Stimulated activated memory B cell treated with anti-CD40 and anti-IgM and Interleukin-4, amounts not matched to agents 10 μg/mL and 1 μg/mL and 100 μg/mL, for 72 hours (primary cell): Measurements from ENCODE around the gene SLC41A3.

Source experiments
- ATAC-seq: fragments of 150-1000 bp; cut with Tn5 transposase; 2 replicates; pipeline ENCODE4 v1.10.0; 2021
- H3K27ac Mint-ChIP-seq: one replicate; pipeline ENCODE4 v1.8.0; 2022; ENCODE audit warnings: mild to moderate bottlenecking, mixed read lengths
- H3K27me3 Mint-ChIP-seq: one replicate; pipeline ENCODE4 v1.8.0; 2022; ENCODE audit warnings: mixed read lengths
- H3K36me3 Mint-ChIP-seq: one replicate; pipeline ENCODE4 v1.8.0; 2022; ENCODE audit warnings: mixed read lengths
- H3K4me1 Mint-ChIP-seq: one replicate; pipeline ENCODE4 v1.8.0; 2022; ENCODE audit warnings: mixed read lengths
- H3K4me3 Mint-ChIP-seq: one replicate; pipeline ENCODE4 v1.8.0; 2022; ENCODE audit warnings: mild to moderate bottlenecking, moderate library complexity, mixed read lengths
- H3K9me3 Mint-ChIP-seq: one replicate; pipeline ENCODE4 v1.8.0; 2022; ENCODE audit warnings: mixed read lengths

SLC41A3 gene

DNA sequence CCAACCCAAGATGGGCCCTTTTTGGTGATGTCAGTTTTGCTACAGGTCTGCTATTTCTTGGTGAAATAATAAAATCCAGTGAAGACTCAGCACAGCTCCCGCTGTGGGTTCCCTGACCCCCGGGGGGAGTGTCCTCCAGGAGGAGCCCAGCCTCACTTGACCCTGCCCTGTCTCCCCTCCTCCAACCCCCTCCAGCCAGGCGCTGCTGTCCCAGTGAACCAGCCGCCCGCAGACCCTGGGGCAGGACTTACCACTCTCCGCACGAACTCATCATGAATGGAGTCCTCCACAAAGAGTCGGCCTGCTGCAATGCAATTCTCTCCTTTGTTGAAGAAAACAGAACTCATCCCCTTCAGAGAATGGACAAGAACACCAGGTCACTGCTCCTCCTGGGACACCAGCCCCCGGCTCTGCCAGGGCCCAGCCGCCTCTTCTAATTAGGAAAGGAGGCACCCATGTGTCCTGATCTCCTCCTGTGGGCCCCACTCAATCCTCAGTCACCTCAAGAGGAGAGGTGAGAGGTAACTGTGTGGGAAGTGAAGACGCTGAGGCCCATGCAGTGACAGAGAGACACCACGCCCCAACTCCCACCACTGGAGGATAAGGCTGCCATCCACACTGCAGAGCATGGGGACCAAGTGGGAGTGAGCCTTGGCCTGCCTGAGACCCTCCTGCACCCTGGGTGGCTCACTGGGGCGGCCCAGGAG lies 28.8 kb upstream of the SLC41A3 start:
- no peak for ATAC-seq
- Mint-ChIP-seq H3K4me1 (no peaks in the 10 kb centered on the region), H3K4me3 (no peak overlapping the region), H3K27me3 (no peaks in the 10 kb centered on the region), H3K27ac (no peak overlapping the region), H3K9me3 (no peaks in the 10 kb centered on the region), H3K36me3 (no peaks in the 10 kb centered on the region)

DNA sequence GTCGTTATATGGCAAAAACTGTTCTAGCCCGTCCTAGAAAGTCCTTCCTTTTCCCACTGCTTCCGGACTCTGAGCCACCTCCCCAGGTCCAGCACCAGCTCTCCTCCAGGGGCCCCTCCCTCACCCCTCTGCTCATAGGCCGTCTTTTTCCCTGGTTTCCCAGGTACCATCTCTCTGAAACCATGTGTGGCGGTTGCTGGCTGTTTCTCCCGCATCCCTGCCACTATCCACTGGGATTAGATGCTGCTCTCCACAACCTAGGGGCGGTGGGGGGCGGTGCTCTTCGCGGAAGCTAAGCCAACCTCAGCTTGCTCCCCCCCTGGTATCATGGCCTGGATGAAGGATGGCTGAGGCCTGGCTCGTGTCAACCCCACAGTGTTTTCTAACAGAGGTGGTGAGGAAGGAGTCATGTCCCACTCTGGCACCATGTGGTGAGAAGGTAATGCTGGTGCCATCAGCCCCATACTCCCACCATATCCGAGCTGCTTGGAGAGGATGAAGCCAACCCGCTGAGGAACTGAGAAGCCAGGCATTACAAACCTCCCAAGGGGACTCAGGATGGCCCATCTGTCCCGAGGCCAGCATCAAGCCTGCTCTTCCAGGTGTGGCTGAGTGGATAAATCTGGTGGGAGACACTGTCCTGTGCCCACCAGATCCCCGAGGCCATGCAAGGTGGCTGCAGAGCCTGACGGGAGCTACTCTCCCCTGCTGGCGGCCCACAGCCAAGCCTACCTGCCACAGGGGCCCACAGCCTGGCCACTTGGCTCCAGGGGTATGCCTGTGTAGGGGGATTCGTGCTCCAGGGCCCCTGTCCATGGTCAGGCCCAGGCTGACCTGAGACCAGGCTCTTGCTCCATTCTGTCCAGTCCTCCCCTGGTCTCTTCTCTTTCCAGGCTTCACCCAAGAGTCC lies 27.9 kb upstream of the SLC41A3 start:
- Mint-ChIP-seq H3K9me3 (no peaks in the 10 kb centered on the region), H3K27ac (no peak overlapping the region), H3K4me1 (no peaks in the 10 kb centered on the region), H3K27me3 (no peaks in the 10 kb centered on the region), H3K4me3 (no peak overlapping the region), H3K36me3 (no peaks in the 10 kb centered on the region)
- ATAC-seq = no peak

DNA sequence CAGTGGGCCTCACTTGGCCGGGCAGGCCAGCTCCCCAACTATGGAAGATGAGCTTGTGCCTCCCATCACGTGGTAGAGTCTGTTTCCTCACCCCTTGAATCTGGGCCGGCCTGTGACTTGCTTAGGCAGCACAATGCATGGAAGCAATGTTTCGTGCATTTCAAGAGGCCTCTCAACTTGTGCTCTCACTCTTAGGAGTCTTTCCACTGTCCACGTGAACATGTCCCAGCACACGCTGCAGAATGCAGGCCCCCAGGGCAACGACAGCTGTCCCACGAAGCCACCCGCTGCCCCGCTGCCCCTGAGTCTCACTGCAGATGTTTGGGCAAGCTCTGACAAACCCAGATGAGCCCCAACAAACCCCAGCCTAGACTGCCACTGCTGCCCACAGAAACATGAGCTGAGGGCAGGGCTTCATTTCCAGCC lies 27.2 kb upstream of the SLC41A3 start:
- Mint-ChIP-seq H3K4me1 (no peaks in the 10 kb centered on the region), H3K27me3 (no peaks in the 10 kb centered on the region), H3K36me3 (no peaks in the 10 kb centered on the region), H3K4me3 (no peak overlapping the region), H3K27ac (no peak overlapping the region), H3K9me3 (no peaks in the 10 kb centered on the region)
- no peak for ATAC-seq

DNA sequence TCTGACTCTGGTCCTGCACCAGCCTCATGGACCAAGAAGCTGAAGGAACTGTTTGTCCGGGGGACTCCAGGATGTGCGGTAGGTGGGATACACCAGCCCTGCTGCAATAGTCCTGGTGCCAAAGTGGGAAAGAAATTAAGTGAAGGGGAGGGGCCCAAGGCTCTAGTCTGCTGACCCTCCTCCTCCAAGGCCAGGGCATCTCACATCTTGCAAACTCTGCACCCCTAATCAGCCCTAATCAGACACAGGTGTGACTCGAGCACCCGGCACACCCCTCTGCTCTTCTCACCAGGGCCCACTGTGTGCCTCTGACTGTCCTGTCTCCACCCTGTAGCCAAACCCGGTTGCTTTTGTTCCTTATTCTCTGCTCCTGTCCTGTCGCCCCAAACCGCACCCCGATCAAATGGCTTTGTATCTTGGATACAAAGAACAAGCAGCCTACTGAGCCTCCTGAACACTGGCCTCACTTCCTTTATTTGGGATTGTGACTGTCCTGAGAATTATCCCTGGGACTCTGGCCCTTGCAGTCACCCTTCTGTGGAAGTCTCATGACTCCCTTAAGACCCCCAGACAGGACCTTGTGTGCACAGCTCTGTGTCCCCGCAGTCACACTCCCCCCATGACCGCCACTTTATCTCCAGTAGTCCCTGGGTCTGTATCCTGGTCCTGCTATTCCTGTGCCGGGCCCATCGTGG lies 26.7 kb upstream of the SLC41A3 start:
- no peaks in the 10 kb centered on the region for H3K9me3 Mint-ChIP-seq
- no peak overlapping the region for H3K4me3 Mint-ChIP-seq
- no peaks in the 10 kb centered on the region for H3K4me1 Mint-ChIP-seq
- ATAC-seq = no peak
- H3K36me3 Mint-ChIP-seq = no peaks in the 10 kb centered on the region
- H3K27ac Mint-ChIP-seq = no peak overlapping the region
- H3K27me3 Mint-ChIP-seq = no peaks in the 10 kb centered on the region

DNA sequence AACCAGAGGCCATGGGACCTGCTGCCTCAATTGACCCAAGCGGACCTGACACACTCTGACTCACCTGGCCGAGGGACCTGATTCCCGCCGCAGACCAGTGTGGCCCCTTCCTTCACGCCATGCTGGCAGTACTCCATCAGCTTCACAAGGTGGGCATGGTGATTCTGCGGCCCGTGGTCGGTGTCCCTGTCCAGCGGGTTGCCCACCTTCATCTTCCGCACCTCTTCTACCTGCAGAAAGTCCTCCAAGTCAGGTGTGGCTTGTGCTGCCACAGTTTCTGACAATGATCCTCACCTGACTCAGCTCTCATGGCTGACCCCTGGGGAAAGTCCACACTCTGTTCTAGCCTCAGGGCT lies 25.9 kb upstream of the SLC41A3 start:
- H3K4me3 Mint-ChIP-seq = no peak overlapping the region
- H3K27ac Mint-ChIP-seq = no peak overlapping the region
- no peaks in the 10 kb centered on the region for H3K4me1 Mint-ChIP-seq
- ATAC-seq = no peak
- H3K36me3 Mint-ChIP-seq = no peaks in the 10 kb centered on the region
- no peaks in the 10 kb centered on the region for H3K9me3 Mint-ChIP-seq
- no peaks in the 10 kb centered on the region for H3K27me3 Mint-ChIP-seq

DNA sequence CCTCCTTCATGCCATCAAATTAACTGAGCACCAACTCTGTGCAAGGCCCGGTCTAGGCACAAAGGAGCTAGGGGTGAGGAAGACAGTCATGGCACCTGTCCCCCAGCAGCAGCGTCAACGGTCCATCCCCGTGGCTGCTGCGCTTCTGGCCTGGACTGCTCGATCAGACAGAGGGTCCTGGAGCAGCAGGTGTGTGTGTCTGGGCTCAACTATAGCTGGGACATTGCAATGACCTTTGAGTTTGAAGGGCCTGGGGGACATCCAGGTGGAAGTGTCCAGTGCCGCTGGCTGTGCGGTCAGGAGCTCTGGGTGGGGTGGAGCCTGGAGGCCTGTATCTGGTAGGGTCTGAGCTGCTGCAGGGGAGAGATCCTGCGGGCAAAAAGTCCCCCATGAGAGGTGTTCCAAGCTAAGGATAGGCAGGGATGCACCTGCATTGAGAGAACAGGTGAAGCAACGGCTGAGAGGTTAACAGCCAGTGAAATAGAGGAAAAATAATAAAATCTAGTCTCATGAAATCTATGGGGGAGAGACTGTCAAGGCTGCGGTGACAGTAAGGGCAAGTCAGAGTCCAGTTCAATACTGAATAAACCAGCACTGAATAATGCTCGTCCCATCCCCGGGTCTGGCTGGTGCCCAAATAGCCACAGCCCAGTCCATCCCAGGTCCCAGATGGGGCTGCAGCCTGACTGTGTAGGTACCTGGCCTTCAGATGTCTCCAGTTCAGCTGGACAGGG lies 25.4 kb upstream of the SLC41A3 start:
- no peaks in the 10 kb centered on the region for H3K4me1 Mint-ChIP-seq
- H3K4me3 Mint-ChIP-seq = no peak overlapping the region
- H3K9me3 Mint-ChIP-seq = no peaks in the 10 kb centered on the region
- no peaks in the 10 kb centered on the region for H3K27me3 Mint-ChIP-seq
- H3K36me3 Mint-ChIP-seq = no peaks in the 10 kb centered on the region
- no peak for ATAC-seq
- no peak overlapping the region for H3K27ac Mint-ChIP-seq

DNA sequence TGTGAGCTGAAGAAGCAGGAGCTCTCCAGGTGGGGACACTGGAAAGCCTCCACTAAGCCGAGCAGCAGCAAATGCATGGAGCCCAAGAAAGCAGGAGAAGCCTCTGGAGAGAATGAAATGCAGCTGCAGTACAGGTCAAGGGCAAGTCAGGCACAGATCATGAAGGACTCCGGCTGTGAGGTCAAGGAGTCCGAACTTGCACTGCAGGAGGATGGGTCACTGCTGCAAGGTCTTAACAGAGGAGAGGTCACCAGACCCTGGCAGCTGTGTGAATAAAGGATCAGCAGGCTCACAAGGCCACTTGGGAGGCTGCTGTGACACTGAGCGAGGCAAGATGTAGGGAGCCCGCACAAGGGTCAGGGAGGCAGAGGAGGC lies 24.7 kb upstream of the SLC41A3 start:
- Mint-ChIP-seq H3K27ac (no peak overlapping the region), H3K27me3 (peaks cover under 1% of the 10 kb centered on the region), H3K36me3 (no peaks in the 10 kb centered on the region), H3K9me3 (no peaks in the 10 kb centered on the region), H3K4me3 (no peak overlapping the region), H3K4me1 (no peaks in the 10 kb centered on the region)
- ATAC-seq = no peak

DNA sequence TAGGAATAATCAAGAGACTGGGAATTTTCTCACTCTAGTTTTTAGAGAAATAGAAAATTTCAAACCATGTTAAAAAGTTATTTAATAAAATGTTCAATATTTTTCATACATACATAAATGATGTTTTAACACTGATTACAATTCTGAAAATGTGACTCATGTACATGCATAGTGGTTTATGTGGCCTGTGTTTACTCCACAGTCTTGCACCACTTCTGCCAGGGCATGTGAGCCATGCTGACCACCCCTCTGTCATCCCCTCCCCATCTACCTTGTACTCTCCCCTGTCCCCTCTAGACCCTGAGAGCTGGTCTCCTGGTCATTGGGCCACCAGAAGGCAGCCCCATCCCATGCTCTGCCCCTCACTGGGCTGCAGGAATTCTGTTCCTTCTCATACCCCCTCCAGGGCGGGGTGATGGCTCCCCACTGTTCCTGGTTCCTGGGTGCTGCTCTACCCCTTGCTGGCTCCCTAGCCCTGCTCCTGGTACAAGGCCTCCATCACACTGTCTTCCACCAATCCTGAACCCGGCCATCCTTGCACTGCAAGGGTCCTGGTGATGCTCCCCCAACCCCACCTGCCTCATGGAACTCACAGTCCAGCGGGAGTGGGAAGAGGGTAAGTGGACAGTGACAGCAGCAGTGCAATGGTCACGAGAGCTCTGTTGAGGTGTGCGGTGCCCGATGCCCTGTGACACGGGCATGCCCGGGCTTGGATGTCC lies 24.2 kb upstream of the SLC41A3 start:
- ATAC-seq = no peak
- H3K9me3 Mint-ChIP-seq = no peaks in the 10 kb centered on the region
- H3K36me3 Mint-ChIP-seq = no peaks in the 10 kb centered on the region
- no peak overlapping the region for H3K4me3 Mint-ChIP-seq
- H3K27ac Mint-ChIP-seq = no peak overlapping the region
- H3K4me1 Mint-ChIP-seq = no peaks in the 10 kb centered on the region
- H3K27me3 Mint-ChIP-seq = peaks cover 6% of the 10 kb centered on the region

DNA sequence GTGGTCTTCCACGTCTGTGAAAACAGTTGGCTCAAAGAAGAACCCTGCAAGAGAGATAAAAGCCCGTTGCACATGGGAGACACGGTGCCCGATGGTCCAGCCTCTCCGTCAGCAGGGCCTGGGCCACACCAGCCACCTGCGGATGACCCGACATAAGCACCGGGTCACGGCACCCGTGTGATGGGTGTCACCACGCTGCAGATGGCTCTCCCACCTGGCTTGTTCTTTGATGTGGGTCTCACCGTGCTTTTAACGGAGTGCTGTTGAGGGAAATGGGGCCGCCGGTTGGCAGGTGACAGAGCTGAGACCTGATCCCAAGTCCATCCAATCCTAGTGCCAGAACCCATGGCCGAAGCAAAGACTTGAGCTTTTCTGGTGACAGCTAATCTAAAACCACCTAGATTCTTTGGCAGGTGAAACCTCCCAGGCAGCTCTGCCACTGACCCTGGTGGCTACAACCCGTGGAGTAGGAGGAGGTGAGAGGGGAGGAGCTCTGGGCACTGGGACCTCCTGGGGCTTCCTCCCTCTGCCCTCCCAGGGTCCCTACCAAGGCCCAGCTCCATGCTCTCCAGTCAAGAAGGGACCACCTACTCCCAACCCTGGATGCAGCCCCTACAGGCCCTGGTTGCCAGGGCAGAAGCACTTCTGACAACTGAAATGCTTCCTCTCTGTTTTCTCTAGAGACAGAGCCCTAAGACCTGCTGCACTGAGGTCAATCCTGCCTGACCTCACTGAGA lies 23.4 kb upstream of the SLC41A3 start:
- Mint-ChIP-seq H3K27ac (no peak overlapping the region), H3K9me3 (no peaks in the 10 kb centered on the region), H3K4me3 (no peak overlapping the region), H3K27me3 (peaks cover 14% of the 10 kb centered on the region), H3K36me3 (no peaks in the 10 kb centered on the region), H3K4me1 (no peaks in the 10 kb centered on the region)
- no peak for ATAC-seq

DNA sequence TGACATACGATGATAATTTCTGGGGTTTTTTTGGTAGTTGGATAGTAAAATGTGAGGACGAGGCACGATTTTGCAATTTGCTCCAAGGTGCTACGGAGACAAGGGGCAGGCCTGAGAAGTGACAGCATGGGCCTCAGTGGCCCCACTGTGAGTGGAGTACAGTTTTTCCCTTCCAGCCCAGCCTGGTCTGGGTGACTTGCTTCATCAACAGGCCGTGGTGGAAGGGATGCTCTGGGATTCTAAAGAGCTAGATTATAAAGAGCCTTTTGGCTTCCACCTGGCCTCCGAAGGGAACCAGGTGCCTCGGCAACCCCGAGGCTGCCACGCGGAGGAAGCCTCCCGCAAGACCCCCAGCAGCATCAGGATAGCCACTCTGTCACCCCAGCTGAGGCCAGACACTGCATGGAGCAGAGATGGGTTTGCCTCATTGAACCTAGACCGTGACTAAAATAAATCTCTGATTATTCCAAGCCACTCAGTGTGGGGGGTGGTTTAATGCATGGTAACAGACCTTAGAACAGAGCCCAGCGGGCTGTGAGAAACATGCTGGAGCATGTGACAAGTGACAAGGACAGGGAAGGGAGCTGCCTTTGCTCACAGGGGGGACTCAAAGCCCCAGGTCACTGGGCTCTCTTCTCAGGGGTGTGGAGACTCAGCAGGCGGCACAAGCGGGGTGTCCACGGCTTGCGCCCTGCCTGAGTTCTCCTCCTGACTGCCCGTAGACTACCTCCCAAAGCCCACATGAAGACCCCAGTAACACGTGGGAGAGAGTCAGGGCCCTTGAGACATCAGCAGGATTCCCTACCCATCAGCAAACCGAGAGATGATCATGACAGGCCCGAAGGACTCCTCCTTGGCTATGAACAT lies 22.6 kb upstream of the SLC41A3 start:
- H3K27ac Mint-ChIP-seq = no peak overlapping the region
- H3K9me3 Mint-ChIP-seq = no peaks in the 10 kb centered on the region
- no peak for ATAC-seq

DNA sequence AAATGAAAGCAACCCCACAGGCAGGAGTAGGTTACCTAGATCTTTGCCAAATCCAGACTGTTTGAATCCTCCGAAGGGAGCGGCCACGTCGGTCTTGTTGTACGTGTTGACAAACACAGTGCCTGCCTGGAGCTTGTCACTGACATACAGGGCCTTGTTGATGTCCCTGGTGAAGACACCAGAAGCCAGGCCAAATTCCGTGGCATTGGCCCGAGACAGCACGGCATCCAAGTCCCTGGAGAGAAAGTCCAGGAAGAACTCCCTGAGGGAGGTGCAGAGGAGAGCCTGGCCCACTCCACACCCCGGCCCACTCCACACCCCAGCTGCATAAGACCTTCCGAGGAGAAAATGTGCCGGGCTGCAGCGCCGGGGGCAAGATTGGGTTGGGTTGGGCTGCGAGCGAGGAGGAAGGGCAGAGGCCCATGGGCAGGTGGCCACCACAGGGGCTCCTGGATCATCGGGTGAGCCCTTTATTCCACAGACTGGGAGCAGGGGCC lies 21.8 kb upstream of the SLC41A3 start:
- Mint-ChIP-seq H3K36me3 (no peaks in the 10 kb centered on the region), H3K27me3 (peaks cover 30% of the 10 kb centered on the region), H3K4me3 (no peak overlapping the region), H3K27ac (no peak overlapping the region), H3K9me3 (no peaks in the 10 kb centered on the region), H3K4me1 (peaks cover 6% of the 10 kb centered on the region)
- no peak for ATAC-seq

More for the DNA sequence above, 22.6 kb upstream of the SLC41A3 start:
- peaks cover 22% of the 10 kb centered on the region for H3K27me3 Mint-ChIP-seq
- H3K4me3 Mint-ChIP-seq = no peak overlapping the region
- no peaks in the 10 kb centered on the region for H3K4me1 Mint-ChIP-seq
- no peaks in the 10 kb centered on the region for H3K36me3 Mint-ChIP-seq

DNA sequence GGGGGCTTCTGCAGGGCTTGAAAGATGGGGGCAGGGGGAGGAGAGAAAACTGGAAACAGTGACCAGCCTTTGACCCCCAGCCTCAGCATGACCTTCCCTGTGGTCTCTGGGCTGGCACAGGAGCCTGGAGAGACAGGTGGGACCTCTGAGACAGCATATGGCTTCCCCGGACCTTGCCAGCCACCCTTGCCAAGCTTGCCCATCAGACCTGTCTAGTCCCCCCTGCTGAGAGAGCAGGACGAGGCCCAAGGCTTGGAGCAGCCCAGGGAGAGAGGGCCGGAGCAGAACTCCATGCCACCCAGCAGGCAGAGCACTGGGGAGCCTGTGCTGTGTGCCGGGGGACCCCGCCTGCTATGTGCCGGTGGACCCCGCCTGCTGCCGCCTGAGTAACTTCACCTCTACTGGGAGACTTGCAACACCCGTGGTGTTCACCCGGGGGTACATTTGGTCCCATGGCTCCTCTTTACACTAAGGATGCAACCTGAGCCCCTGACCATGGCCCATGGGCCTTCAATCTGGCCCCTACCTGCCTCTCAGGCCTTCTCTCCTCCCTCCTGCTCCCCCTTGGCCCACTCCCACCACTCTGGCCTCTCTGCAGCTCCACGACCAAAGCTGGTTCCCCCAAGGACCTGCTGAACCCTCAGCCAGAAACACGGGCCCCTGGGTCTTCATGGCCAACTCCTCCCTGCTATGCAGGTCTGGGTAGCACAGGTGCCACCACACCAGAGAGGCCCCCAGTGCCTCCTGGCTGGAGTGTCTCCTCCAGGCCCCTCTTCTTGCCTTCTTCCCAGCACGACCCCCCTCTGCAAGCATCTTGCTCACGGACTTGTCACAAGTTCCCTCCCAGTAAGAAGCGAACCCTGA lies 21.1 kb upstream of the SLC41A3 start:
- no peak for ATAC-seq
- Mint-ChIP-seq H3K9me3 (no peaks in the 10 kb centered on the region), H3K36me3 (no peaks in the 10 kb centered on the region), H3K4me3 (no peak overlapping the region), H3K27ac (no peak overlapping the region), H3K27me3 (peaks cover 30% of the 10 kb centered on the region), H3K4me1 (peaks cover 6% of the 10 kb centered on the region)
